AG09319 (cell line): ENCODE measurements around the gene NADSYN1.

Experiments
- DNase-seq: peaks from one replicate; pipeline ENCODE4 v3.0.0-alpha.2; 2010; ENCODE audit warnings: low read depth; ENCODE audit errors: extremely low read depth
- TF ChIP-seq, protein P1 (sequence below): IDR thresholded peaks from 2 replicates; pipeline ENCODE4 v1.5.1; 2011; ENCODE audit warnings: low read depth, mild to moderate bottlenecking, inconsistent platforms, low read length, moderate library complexity

NADSYN1 gene

DNA sequence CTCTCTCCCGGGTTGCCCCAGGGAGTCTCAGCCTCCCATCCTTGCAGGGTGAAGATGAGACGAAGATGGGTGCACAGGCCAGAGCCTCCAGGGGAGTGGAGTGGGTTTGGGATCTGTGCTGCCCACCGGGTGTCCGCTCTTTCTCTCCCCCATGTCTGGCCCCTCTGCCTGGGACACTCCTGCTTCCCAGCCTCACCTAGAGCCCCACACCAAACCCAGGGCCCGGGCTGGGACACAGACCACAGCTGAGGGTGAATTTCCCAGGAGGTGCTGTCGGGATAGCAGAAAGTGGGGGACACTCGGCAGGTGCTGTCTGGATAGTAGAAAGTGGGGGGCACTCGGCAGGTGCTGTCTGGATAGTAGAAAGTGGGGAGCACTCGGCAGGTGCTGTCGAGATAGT is 49.0 kb downstream of the NADSYN1 start:
- DNase-seq, result no peak
- TF ChIP-seq, protein P1, sequence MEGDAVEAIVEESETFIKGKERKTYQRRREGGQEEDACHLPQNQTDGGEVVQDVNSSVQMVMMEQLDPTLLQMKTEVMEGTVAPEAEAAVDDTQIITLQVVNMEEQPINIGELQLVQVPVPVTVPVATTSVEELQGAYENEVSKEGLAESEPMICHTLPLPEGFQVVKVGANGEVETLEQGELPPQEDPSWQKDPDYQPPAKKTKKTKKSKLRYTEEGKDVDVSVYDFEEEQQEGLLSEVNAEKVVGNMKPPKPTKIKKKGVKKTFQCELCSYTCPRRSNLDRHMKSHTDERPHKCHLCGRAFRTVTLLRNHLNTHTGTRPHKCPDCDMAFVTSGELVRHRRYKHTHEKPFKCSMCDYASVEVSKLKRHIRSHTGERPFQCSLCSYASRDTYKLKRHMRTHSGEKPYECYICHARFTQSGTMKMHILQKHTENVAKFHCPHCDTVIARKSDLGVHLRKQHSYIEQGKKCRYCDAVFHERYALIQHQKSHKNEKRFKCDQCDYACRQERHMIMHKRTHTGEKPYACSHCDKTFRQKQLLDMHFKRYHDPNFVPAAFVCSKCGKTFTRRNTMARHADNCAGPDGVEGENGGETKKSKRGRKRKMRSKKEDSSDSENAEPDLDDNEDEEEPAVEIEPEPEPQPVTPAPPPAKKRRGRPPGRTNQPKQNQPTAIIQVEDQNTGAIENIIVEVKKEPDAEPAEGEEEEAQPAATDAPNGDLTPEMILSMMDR, result no peak

DNA sequence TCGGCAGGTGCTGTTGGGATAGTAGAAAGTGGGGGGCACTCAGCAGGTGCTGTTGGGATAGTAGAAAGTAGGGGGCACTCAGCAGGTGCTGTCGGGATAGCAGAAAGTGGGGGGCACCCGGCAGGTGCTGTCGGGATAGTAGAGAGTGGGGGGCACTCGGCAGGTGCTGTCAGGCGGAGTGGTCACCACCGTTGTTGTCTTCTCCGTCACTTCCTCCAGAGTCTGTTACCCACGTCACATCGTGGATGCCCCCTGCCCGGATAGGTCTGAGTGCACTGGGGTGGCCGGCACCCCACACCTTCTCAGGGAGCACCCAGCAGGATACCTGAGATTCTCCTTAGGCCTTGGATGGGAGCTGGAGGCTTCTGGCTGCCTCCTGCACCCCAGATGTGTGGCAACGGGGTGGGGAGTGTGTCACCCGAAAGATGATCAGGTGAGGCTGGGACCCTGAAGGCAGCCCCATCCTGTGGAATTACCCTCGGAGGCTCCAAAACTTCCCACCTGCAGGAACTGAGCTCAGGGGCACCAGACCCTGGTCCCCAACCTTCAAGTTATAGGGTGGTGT is 50.0 kb downstream of the NADSYN1 start:
- TF ChIP-seq, protein P1, result no peak

DNA sequence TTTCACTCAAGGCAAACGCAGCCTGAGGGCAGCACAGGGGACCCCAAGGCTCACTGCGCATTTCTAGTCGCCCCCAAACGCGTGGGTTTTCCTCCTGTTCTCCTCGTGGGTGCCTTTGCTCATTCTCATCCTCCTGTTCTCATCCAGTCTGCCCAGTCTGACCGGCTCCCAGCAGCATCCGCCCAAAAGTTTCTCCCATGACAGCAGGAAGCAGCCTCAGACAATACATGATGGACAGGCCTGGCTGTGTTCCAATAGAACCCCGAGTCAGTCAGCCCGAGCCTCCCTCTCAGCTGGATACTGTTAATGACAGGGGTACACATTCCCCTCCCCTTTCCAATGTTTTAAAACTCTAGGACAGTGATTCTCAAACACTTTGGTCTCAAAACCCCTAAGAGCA is 51.5 kb downstream of the NADSYN1 start:
- DNase-seq, result no peak
- TF ChIP-seq, protein P1, result no peak

More for the DNA sequence above, 50.0 kb downstream of the NADSYN1 start:
- DNase-seq, result no peak

DNA sequence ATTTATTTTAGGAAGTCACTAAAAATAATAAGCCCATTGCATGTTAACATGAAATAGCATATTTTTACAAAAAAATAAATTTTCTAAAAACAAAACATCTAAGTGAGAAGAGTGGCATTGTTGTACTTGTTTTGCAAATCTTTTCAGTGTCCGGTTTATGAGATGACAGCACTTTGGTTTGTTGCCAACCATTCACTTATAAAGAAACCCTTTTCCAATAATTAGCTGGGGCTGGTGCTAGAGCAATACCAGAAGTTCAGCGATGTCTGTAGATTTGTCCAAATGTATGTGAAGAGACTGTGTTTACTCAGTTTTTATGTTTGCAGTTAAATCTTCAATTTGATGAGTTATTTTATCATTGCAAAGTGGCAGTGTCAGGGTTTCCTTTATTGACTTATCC is 52.0 kb downstream of the NADSYN1 start:
- no peak for DNase-seq
- TF ChIP-seq, protein P1, result no peak

DNA sequence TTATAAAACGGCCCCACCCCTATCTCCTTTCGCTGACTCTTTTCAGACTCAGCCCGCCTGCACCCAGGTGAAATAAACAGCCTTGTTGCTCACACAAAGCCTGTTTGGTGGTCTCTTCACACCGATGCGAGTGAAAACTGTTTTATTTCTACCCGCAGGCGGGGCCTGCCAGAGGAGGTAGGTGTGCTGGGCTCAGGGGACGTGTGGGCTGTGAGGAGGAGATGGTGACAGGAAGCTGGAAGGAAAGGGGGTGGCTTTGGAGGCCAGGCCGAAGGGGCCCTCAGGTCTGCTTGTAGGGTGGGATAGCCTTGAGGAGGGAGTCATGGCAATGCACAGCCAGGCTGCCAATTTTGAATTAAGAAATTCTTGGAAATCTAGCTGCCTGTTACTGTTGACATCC is 52.8 kb downstream of the NADSYN1 start:
- DNase-seq, result no peak
- TF ChIP-seq, protein P1, result no peak

DNA sequence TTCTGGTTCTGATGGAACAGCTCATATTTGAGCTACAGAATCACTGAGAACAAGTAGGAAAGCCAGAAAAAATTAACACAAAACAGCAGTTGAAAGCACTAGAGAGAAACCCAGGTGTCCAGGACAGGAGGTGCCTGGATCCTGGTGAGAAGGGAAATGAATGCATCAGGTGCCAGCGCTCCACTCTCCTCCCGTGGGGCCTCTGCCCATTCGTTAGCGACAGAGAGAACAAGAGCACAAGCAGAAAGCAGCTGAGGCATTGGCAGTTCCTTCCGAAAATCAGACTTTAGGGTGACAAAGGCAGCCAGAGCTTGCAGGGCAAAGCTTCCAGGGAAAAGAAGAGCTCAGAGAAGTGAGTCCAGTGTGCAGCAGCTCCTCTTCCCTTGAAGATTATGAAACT is 54.1 kb downstream of the NADSYN1 start:
- no peak for DNase-seq
- TF ChIP-seq, protein P1, result no peak

DNA sequence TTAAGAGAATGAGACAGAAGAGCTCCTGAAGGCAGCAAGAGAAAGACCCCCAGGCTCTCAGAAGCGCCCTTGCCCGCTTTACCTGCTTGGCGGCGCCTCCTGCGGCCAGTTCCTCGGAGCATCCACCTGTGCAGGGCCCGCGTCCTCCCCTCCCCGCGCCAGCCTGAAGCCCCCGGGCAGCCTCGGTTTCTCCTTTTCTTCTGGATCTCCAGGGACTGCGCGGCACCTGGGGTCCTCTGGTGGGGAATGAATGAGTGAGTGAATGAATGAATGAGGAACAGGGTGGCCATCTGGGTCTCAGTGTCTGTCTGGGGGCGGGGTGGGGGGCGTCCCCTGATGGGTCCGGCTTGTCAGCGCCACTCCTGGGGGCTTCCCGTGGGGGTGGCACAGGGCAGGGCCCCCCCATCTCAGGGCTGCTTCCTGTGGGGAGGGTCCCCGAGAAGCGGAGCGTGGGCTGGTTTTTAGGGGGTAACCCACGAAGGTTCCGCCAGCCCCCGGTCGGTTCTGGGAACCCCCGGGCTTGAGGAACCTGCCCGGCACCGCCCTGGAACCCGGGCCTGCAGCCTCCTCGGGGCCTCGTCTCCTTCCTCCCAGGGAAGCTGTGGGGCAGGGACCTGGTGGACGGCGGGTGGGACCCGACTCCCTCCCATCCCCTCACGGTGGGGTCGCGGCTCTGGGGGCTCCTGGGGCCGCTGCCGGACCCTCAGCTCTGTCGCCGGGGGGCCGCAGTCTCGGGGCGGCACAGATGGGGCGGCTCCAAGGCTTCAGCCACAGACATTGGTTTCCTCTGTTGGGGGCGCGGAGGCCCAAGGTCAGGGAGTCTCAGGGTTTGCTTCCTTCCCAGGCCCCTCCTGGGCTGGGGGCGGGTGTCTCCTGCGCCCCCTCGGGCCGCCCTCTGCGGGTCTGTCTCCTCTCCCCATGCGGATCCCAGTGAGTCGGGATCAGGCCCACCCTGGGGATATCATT is 65.8 kb downstream of the NADSYN1 start:
- TF ChIP-seq, protein P1, result no peak
- DNase-seq, result no peak
